Measurements from ENCODE around the gene HSPA4.
"Not testable (repeated sequence)": the region's sequence is repeated elsewhere in the genome, so short reads cannot be mapped to it uniquely, and the experiment has no call there.

HSPA4 gene

DNA sequence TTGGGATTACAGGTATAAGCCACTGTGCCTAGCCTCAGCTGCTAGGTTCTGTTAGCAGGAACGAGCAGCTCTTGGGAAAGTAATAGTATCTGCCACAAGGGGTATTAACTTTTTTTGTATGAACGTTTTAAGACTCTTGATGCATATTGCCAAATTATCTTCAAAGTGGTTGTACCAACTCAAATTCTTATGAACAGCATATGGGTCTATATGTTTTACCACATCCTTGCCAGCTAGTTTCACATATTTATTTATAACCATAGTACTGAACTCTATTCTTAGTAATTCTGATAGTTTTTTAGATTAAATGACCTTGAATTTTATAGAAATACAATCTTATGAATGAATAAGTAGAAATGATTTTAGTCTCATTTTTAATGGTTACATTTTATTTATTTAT lies 80.9 kb downstream of the HSPA4 start:
- Histone ChIP-seq H3K36me3 (ENCODE audit: control insufficient read depth, insufficient read depth, low read length) (no peaks in the 10 kb centered on the region), H3K4me2 (ENCODE audit: low read length) (no peak overlapping the region)

DNA sequence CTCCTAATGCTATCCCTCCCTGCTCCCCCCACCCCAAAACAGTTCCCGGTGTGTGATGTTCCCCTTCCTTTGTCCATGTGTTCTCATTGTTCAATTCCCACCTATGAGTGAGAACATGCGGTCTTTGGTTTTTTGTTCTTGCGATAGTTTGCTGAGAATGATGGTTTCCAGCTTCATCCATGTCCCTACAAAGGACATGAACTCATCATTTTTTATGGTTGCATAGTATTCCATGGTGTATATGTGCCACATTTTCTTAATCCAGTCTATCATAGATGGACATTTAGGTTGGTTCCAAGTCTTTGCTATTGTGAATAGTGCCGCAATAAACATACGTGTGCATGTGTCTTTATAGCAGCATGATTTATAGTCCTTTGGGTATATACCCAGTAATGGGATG lies 81.4 kb downstream of the HSPA4 start:
- not testable (repeated sequence) for H3K9me3 ChIP-seq (ENCODE audit: control insufficient read depth, low read length); H3K36me3 ChIP-seq (ENCODE audit: control insufficient read depth, insufficient read depth, low read length); H3K4me1 ChIP-seq; H3K4me3 ChIP-seq (ENCODE audit: low read depth, low read length); H3K27ac ChIP-seq; H3K27me3 ChIP-seq (ENCODE audit: control insufficient read depth, insufficient read depth, low read length); H2AFZ ChIP-seq; H3K4me2 ChIP-seq (ENCODE audit: low read length); H3K9ac ChIP-seq; H3K79me2 ChIP-seq

More for the DNA sequence above, 80.9 kb downstream of the HSPA4 start:
- Histone ChIP-seq H3K9me3 (ENCODE audit: control insufficient read depth, low read length) (no peaks in the 10 kb centered on the region), H2AFZ (no peak overlapping the region), H3K27me3 (ENCODE audit: control insufficient read depth, insufficient read depth, low read length) (no peaks in the 10 kb centered on the region), H3K4me3 (ENCODE audit: low read depth, low read length) (no peak overlapping the region), H3K9ac (no peak overlapping the region), H3K4me1 (no peaks in the 10 kb centered on the region), H3K79me2 (no peaks in the 10 kb centered on the region), H3K27ac (no peak overlapping the region)
- TF ChIP-seq, protein P1, sequence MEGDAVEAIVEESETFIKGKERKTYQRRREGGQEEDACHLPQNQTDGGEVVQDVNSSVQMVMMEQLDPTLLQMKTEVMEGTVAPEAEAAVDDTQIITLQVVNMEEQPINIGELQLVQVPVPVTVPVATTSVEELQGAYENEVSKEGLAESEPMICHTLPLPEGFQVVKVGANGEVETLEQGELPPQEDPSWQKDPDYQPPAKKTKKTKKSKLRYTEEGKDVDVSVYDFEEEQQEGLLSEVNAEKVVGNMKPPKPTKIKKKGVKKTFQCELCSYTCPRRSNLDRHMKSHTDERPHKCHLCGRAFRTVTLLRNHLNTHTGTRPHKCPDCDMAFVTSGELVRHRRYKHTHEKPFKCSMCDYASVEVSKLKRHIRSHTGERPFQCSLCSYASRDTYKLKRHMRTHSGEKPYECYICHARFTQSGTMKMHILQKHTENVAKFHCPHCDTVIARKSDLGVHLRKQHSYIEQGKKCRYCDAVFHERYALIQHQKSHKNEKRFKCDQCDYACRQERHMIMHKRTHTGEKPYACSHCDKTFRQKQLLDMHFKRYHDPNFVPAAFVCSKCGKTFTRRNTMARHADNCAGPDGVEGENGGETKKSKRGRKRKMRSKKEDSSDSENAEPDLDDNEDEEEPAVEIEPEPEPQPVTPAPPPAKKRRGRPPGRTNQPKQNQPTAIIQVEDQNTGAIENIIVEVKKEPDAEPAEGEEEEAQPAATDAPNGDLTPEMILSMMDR (IDR thresholded peaks at IDR 0.05): no peak

DNA sequence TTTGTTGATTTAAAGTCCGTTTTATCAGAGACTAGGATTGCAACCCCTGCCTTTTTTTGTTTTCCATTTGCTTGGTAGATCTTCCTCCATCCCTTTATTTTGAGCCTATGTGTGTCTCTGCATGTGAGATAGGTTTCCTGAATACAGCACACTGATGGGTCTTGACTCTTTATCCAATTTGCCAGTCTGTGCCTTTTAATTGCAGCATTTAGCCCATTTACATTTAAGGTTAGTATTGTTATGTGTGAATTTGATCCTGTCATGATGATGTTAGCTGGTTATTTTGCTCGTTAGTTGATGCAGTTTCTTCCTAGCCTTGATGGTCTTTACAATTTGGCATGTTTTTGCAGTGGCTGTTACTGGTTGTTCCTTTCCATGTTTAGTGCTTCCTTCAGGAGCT lies 85.1 kb downstream of the HSPA4 start:
- not testable (repeated sequence) for H3K27ac ChIP-seq; H3K9me3 ChIP-seq (ENCODE audit: control insufficient read depth, low read length); H3K27me3 ChIP-seq (ENCODE audit: control insufficient read depth, insufficient read depth, low read length); H3K9ac ChIP-seq; H3K4me1 ChIP-seq; H3K36me3 ChIP-seq (ENCODE audit: control insufficient read depth, insufficient read depth, low read length); H3K4me2 ChIP-seq (ENCODE audit: low read length); H2AFZ ChIP-seq; H3K79me2 ChIP-seq; H3K4me3 ChIP-seq (ENCODE audit: low read depth, low read length)

DNA sequence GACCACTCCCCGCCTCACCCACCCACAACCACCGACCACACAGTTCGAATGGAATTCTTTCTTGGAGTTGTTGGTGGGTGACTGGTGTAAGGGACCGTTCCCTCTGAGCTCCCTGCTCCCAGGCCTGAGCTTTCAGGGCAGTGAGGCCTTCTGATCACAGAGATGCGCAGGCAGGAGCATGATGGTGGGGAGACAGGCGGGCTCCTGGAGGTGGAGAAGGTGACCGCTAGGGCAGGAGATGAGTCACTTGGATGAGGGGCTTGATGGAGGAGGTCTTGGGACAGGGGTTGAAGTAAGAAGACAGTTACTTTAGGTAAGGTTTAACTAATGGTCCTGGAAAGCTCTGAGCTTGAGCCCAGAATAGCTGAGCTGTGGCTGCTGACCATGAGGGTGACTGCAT lies 88.5 kb downstream of the HSPA4 start:
- H3K36me3 ChIP-seq (ENCODE audit: control insufficient read depth, insufficient read depth, low read length): no peaks in the 10 kb centered on the region
- H2AFZ ChIP-seq: no peak overlapping the region
- no peak overlapping the region for H3K4me2 ChIP-seq (ENCODE audit: low read length)
- H3K79me2 ChIP-seq: no peaks in the 10 kb centered on the region
- no peaks in the 10 kb centered on the region for H3K27me3 ChIP-seq (ENCODE audit: control insufficient read depth, insufficient read depth, low read length)
- no peak overlapping the region for H3K4me3 ChIP-seq (ENCODE audit: low read depth, low read length)
- no peak overlapping the region for H3K27ac ChIP-seq
- TF ChIP-seq, protein P1 (IDR thresholded peaks at IDR 0.05): no peak
- H3K9me3 ChIP-seq (ENCODE audit: control insufficient read depth, low read length): no peaks in the 10 kb centered on the region
- no peak overlapping the region for H3K9ac ChIP-seq
- H3K4me1 ChIP-seq: no peaks in the 10 kb centered on the region

DNA sequence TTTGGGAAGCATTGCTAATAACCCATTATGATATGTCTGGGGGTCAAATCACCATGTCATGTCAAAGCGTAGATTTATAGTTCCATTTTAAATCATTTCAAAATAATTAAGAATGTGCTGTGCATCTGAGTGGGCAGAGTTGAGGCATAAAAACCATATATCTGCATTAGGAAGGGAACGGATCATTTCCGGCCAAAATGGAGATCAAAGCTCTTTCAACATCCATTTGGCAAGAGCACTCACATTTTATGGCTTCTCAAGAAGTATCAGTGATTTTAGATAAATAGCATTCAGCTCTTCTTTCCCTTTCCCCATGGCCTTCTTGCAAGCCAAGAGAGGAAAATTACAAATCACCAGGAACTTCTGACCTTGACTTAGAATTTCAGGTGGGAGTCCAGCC lies 89.9 kb downstream of the HSPA4 start:
- H3K4me3 ChIP-seq (ENCODE audit: low read depth, low read length): no peak overlapping the region
- no peak overlapping the region for H3K27ac ChIP-seq
- no peaks in the 10 kb centered on the region for H3K9me3 ChIP-seq (ENCODE audit: control insufficient read depth, low read length)
- TF ChIP-seq, protein P1 (IDR thresholded peaks at IDR 0.05): no peak
- H2AFZ ChIP-seq: no peak overlapping the region
- no peak overlapping the region for H3K9ac ChIP-seq
- no peak overlapping the region for H3K4me2 ChIP-seq (ENCODE audit: low read length)
- H3K36me3 ChIP-seq (ENCODE audit: control insufficient read depth, insufficient read depth, low read length): no peaks in the 10 kb centered on the region
- no peaks in the 10 kb centered on the region for H3K27me3 ChIP-seq (ENCODE audit: control insufficient read depth, insufficient read depth, low read length)
- no peaks in the 10 kb centered on the region for H3K4me1 ChIP-seq
- no peaks in the 10 kb centered on the region for H3K79me2 ChIP-seq

DNA sequence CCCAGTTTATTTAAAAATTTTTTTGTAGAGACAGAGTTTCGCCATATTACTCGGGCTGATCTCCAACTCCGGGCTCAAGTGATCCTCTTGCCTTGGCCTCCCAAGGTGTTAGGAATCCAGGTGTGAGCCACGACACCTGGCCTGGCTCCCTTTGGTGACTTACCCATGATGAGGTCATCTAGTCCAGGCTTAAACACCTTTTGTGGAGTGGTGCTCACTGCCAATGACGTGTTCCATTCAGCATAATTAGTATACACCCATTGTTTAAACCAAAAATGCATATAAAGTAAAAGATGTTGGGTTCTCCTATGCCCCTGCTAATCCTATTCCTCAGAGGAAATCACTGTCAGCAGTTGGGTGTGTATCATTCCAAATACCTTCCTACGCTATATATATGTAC lies 91.0 kb downstream of the HSPA4 start:
- Histone ChIP-seq H3K27me3 (ENCODE audit: control insufficient read depth, insufficient read depth, low read length) (no peaks in the 10 kb centered on the region), H3K27ac (no peak overlapping the region), H3K4me2 (ENCODE audit: low read length) (no peak overlapping the region), H3K4me3 (ENCODE audit: low read depth, low read length) (no peak overlapping the region), H2AFZ (no peak overlapping the region), H3K9ac (no peak overlapping the region), H3K79me2 (no peaks in the 10 kb centered on the region), H3K9me3 (ENCODE audit: control insufficient read depth, low read length) (no peaks in the 10 kb centered on the region), H3K4me1 (no peaks in the 10 kb centered on the region), H3K36me3 (ENCODE audit: control insufficient read depth, insufficient read depth, low read length) (no peaks in the 10 kb centered on the region)
- TF ChIP-seq, protein P1 (IDR thresholded peaks at IDR 0.05): no peak

All from parathyroid adenoma (tissue), 2 donors.